GM18868 (cell line): ENCODE measurements around the gene MFSD6L.

ENCODE experiments used
- ATAC-seq: cut with Tn5 transposase; IDR thresholded peaks from one replicate; pipeline ENCODE4 v1.9.1; 2021; ENCODE audit warnings: mild to moderate bottlenecking, moderate library complexity; ENCODE audit not compliant: unreplicated experiment

MFSD6L gene

GRCh38 chr17:8747742-8748141, 51.4 kb downstream of the MFSD6L start:
- ATAC-seq = no peak
